Parietal lobe (tissue), 2 donors: ENCODE data around the gene PNRC2. TPM values are rescaled to one million over a fixed set of nuclear protein-coding genes. Genes with fewer than 3 reads are reported as not detected.

Experiments used
- small RNA-seq: library from RNA; depleted of rRNA; stranded (forward); fragments of <200 nt; gene quantifications from one replicate; pipeline ENCODE3, GENCODE V24; 2014; ENCODE audit warnings: low replicate concordance
- total RNA-seq: library from RNA; depleted of rRNA; stranded (reverse); fragments of >200 nt; gene quantifications from one replicate; pipeline ENCODE4 v1.2.3, GENCODE V29; 2014

The PNRC2 gene
- total RNA-seq, result 59.8 TPM

DNA sequence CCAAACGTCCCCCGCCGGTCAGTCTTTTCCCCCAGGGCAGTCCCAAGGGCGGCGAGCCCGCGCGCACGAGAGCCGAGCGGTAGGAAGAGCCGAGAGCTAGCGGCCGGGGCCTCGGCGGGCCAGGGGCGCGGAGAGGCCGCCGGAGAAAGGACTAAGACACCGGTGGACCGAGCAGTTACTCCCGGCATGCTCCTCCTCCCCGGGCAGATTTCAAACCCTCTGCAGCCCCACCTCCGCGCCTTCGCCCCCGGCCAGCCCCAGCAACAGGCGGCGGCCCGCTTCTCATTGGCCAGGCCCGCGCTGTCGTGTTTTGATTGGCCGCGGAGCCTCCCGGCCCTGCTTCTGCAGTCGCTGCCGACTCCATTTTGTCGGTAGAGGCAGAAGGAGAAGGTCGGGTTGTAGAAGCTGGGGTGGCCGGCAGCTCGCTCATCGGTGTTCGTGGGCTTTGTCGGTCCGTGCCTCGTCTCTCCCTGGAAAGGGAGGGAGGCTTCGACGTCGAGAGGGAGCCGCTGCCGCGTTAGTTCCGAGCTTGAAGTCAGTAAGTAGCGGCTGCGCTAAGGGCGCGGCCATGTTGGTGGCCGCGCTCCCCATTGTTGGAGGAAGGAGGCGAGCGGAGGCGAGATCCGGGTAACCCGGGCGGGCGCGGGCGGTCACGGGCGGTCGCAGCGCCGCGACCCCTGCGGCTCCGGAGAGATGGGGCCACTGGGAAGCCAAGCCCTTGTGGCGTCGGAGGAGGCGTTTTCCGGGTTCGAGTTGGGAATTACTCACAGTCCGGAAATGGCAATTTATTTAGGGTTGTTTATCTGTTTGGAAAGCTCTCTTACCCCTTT lies at the start of gene PNRC2:
TSS of gene PNRC2 (plus strand) at position 368 of the 830 bp plus-strand sequence. CDS start 1,630 bp downstream, outside the sequence.

GRCh38 chr1:23913212-23913880 lies 46.3 kb upstream of the PNRC2 start, which contains the start of gene CNR2:
CNR2 (minus strand) TSS chr1:23913362; CDS start chr1:23875617, 37,745 bp downstream.

GRCh38 chr1:23979881-23980727 lies 20.5 kb downstream of the PNRC2 start, which contains the start of gene SRSF10:
SRSF10 (minus strand) TSS chr1:23980327; CDS start chr1:23980255, 72 bp downstream.

Small RNA genes within 50 kb of the gene (small RNA-seq; reads per million reads assigned to genes)
- not detected for gene MIR378F

Other genes with a start within 250 kb of the PNRC2 start
- gene ELOA, start 216.4 kb upstream of the PNRC2 start, total RNA-seq, result 28.5 TPM
- gene PITHD1, start 181.4 kb upstream of the PNRC2 start, total RNA-seq, result 55.7 TPM
- gene LYPLA2, start 168.7 kb upstream of the PNRC2 start, total RNA-seq, result 27.2 TPM
- 28.2 TPM for gene GALE, start 159.1 kb upstream of the PNRC2 start, total RNA-seq
- 11.9 TPM for gene HMGCL, start 134.4 kb upstream of the PNRC2 start, total RNA-seq
- gene FUCA1, start 91.5 kb upstream of the PNRC2 start, total RNA-seq, result 14.7 TPM
- not detected for gene CNR2, start 46.5 kb upstream of the PNRC2 start, total RNA-seq
- gene SRSF10, start 20.5 kb downstream of the PNRC2 start, total RNA-seq, result 187 TPM
- gene MYOM3, start 152.3 kb downstream of the PNRC2 start, total RNA-seq, result not detected
- gene IL22RA1, start 183.3 kb downstream of the PNRC2 start, total RNA-seq, result not detected
- gene IFNLR1, start 227.5 kb downstream of the PNRC2 start, total RNA-seq, result under 0.01 TPM